Stimulated activated CD4-positive, alpha-beta T cell treated with anti-CD3 and anti-CD28 coated beads, Interleukin-1b, Interleukin-23, amount 100 ng/mL, for 4 hours (primary cell): Measurements from ENCODE around the gene ADRA2B.

Source experiments
- DNase-seq, 2 donors: peaks; one replicate each; pipeline ENCODE4 v3.0.0-alpha.2; 2020; ENCODE audit warnings: low read depth in 2 of 2

Gene ADRA2B

GRCh38 chr2:96137321-96138178 lies 21.2 kb upstream of the ADRA2B start:
- DNase-seq, result no peak

DNA sequence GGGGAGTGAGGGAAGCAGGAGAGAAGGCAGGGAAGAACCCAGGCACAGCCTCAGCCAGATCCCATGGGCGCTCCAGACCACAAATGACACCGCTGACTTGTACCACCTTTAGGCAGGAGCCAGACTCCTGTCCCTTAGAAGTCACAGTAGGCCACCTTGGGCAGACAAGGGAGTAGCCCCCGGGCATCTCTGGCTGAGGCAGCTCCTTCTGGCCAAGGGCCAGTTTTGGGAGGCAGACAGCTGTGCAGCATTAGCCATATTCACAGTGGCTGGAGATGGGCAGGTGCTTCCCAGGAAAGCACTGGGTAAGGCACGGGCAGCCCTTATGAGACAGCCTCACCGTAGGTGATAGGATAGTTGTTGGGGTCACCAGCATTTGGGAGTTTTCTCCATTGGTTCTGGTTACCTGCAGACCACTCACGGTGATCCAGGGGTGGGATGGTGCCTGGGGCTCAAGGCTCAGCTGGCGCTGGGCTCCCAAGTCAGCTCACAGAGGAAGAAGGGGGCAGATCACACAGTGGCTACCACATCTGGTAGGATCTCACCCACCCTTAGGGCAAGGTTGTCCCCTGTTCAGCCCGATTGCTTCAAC lies 19.9 kb upstream of the ADRA2B start:
- no peak for DNase-seq

GRCh38 chr2:96135621-96136020 lies 19.2 kb upstream of the ADRA2B start:
- no peak for DNase-seq

DNA sequence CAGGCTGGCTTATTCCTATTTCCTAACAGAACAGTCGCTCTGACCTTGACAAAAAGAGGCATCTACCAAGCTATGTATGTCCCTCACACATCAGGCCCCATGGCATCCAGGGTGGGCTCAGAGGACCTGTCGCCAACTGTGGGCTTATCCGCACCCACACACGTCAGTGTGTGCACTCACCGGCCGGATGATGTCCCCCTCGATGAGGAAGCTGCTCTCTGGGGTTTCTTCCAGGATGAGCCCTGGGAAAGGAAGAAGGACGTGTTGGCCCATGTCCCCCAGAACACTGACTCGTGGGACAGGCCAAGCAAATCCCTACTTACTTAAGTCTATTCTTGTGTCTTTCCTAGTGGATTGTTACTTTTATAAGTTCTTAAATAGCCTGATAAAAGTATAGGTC lies 18.8 kb upstream of the ADRA2B start:
- no peak for DNase-seq

DNA sequence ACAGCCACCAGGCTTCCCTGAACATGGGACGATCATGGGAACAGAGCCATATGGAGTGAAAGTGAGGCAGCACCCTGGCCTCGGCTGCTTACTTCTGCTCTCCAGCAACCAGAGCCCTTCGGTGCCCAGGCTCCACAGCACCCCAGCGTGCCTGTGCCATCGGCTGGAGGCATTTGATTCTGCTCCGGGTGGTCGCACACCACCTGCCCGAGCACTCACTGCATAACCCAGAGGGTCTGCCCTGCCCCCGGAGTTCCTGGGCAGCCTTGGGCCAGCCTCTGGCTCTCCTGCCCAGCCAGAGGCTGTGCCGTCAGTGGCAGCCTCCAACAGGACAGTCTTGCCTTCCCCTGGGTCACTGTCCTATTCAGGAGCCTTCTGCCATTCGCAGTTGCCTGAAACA lies 18.1 kb upstream of the ADRA2B start:
- no peak for DNase-seq

- no peak for DNase-seq
Measured at GRCh38 chr2:96131813-96132745, 15.7 kb upstream of the ADRA2B start.

DNA sequence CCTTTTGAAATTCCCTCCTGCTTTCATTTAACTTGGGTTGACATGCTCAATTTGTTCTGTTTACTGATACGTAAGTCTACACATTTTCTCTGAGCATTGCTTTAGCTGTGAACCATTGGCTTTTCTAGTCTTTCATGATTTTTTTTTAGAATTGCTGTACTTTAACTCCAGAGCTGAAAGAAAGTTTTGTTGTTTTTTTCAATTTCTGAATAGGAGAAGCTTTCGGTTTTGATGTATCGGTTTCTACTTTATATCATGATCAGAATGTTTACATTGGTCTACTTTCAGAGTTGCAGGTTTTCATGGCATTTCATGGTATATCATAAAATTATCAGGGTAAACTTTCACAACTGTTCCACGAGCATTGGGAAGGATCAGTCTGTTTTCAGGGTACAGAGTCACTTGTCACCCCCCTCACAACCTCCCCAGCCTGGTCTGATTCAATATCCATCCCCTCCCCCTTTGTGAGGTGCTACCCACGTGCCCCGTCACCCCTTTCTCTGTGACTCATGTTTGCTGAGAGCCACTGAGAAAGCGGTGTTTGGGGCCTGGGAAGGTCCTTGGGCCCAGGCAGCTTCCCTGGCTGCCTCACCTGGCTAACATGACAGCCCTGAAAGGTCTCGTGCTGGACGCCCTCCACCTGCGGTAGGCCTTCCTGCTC lies 14.9 kb upstream of the ADRA2B start:
- no peak for DNase-seq

DNA sequence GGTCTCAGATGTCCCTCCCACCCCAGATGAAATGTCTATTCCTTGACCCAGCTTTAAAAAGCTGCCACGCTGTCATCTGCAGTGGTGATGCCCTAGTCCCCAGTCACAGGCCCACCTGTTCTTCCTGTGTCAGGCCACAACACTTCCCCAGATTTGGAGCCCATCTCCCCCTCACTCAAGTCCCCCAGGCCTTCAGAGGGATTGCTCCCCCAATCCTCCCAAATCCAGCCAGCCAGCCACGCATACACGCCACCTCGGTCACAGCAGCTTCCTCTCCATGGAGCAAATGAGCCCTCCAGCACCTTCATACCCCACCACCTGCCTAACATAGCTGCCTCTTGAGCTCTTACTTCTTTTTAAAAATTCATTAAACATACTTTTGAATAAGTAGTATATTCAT lies 14.1 kb upstream of the ADRA2B start:
- no peak for DNase-seq

- no peak for DNase-seq
Measured at GRCh38 chr2:96129528-96130120, 13.3 kb upstream of the ADRA2B start.

DNA sequence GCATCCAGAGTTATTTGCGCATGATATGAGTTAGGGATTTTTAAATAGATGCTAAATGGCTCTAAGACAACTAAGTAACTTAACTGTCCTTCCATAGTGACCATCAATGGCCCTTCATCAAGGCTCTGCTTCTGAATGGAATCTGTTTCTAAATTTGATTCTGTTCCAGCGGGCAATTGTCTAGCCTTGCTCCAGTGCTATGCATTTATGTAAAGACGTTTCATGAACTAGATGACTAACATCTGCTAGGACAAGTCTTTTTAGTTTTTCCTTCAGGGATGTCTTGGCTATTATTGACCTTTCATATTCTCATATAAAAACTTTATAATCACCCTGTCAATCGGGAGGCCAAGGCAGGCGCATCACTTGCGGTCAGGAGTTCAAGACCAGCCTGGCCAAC lies 12.1 kb upstream of the ADRA2B start:
- no peak for DNase-seq

GRCh38 chr2:96124406-96125265 lies 8.3 kb upstream of the ADRA2B start:
- DNase-seq, result no peak

GRCh38 chr2:96123936-96124335 lies 7.6 kb upstream of the ADRA2B start:
- DNase-seq, result no peak

- no peak for DNase-seq
Measured at GRCh38 chr2:96123290-96123689, 6.9 kb upstream of the ADRA2B start.

DNA sequence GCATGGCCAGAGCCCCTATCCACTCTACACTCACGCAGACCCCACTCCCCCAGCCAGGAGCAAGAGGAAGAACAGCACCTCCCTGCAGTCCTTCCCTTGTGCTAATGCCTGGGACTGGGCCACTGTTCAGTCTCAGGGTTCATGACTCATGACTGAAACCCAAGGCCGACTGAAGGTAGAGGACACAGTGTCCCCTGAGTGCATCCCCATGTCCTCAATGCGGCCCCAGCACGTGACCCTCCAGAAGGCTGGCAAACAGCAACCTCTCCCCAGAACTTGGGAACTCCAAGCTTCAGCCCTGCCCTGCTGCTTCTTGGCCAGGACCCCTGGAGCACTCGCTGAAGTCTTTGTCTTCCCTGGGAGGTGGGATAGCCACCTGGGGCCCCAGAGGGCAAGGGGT lies 6.0 kb upstream of the ADRA2B start:
- DNase-seq, result no peak

GRCh38 chr2:96121414-96121813 lies 5.0 kb upstream of the ADRA2B start:
- DNase-seq, result no peak

DNA sequence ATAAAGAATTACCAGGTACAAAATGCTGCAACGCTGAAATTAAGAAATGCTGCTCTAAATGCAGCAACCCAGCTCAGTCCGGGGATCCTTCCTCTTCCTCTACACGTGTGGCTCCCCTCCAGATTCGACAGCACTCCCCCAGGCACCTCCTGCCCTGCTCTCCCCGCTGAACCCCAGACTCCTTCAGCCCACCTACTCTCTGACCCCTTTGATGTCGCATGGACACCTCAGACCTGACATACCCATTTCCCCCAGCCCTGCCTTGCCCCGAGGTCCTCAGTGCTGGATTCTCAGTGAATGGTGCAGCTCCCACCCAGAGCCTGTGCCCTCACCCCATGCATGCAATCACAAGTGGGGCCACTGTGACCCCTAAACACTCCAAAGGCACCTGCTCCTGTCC lies 4.6 kb upstream of the ADRA2B start:
- no peak for DNase-seq

GRCh38 chr2:96120091-96120720 lies 3.8 kb upstream of the ADRA2B start:
- no peak for DNase-seq

DNA sequence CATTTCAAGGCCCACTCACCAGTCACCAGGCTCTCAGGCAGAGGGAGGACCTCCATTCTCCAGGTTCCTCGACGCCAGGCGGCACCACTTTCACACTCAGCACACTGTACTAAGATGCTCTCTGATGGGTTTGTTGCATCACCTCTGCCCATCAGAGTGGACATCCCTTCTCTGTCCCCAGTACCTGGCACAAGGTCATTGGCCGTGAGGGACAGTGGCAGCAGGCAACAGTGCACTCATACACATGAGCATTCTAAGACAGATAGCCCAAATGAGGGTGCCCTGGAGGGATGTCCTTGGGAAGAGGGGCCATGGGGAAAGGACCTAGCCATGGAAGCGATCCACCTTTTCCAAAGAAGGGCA lies 3.0 kb upstream of the ADRA2B start:
- DNase-seq, result no peak

DNA sequence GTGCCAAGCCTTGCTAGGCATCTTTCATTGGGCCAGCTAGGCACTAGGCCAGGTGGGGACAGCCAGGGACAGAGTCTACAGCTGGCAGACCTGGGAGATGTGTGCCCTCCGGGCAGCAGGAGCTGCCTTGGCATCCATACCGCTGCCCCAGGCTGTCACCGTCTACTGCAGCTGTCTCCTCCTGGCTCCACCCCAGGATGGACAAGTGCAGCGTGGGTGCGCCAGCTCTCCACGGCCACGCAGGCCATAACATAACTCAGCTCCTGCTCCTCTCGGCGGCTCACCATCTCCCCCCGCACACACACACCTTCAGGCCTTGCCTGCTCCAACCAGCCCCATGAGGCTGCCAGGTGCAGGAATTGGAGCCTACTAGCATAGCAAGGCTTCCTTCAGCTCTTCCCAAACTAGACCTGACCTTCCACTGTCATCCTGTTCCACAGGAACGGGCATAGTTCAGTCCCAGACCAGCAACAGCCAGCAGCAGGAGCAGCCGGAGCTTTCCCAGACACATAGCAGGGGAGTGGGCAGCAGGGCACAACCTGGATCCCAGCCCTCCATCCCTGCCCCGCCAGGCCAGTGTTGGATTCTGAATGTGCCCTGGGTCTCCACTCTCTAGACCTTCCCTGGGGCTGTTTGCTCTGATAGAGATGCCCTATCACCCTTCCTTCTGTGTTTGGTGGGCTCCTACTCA lies 2.5 kb upstream of the ADRA2B start:
- no peak for DNase-seq
